Cardiac fibroblast (primary cell): Measurements from ENCODE around the gene SAMD10.
"Not testable (repeated sequence)": the region's sequence is repeated elsewhere in the genome, so short reads cannot be mapped to it uniquely, and the experiment has no call there.

Source experiments
- DNase-seq, 2 donors: peaks; one replicate each; pipeline versions ENCODE4 v3.0.0 to v3.0.0-alpha.2; 2010; ENCODE audit warnings: low read depth in 2 of 2
- H3K4me3 ChIP-seq, 2 donors: replicated peaks in 1 of 2; 1 replicate in 1 of 2; 2 replicates in 1 of 2; pipeline ENCODE4 v1.5.1; 2011; ENCODE audit warnings: low read depth in 2 of 2, low read length in 2 of 2, mild to moderate bottlenecking in 2 of 2, moderate library complexity in 1 of 2
- CTCF ChIP-seq: IDR thresholded peaks from one replicate; pipeline ENCODE4 v1.5.1; 2011; ENCODE audit warnings: low read depth, mild to moderate bottlenecking, low read length, inconsistent platforms

SAMD10 gene

GRCh38 chr20:63963348-63963741 is 16.1 kb downstream of the SAMD10 start:
- H3K4me3 ChIP-seq: no peak overlapping the region
- TF ChIP-seq CTCF: no peak
- DNase-seq: no peak

GRCh38 chr20:63962426-63963347 is 16.8 kb downstream of the SAMD10 start:
- no peak for TF ChIP-seq CTCF
- H3K4me3 ChIP-seq: no peak overlapping the region
- DNase-seq: no peak

- TF ChIP-seq CTCF: no peak
- no peak overlapping the region for H3K4me3 ChIP-seq
- DNase-seq: no peak
Measured at GRCh38 chr20:63961664-63962425, 17.6 kb downstream of the SAMD10 start.

GRCh38 chr20:63960654-63961621 is 18.5 kb downstream of the SAMD10 start:
- not testable (repeated sequence) for DNase-seq, H3K4me3 ChIP-seq

GRCh38 chr20:63959699-63960075 is 19.8 kb downstream of the SAMD10 start:
- no peak overlapping the region for H3K4me3 ChIP-seq
- TF ChIP-seq CTCF: no peak
- DNase-seq: no peak

- DNase-seq: no peak
- no peak for TF ChIP-seq CTCF
- no peak overlapping the region for H3K4me3 ChIP-seq
Measured at GRCh38 chr20:63958964-63959698, 20.3 kb downstream of the SAMD10 start.
